ENCODE data around the gene PFKL.

GRCh38 chr21:44351535-44352252, 51.8 kb downstream of the PFKL start:
- TF ChIP-seq, protein P1, sequence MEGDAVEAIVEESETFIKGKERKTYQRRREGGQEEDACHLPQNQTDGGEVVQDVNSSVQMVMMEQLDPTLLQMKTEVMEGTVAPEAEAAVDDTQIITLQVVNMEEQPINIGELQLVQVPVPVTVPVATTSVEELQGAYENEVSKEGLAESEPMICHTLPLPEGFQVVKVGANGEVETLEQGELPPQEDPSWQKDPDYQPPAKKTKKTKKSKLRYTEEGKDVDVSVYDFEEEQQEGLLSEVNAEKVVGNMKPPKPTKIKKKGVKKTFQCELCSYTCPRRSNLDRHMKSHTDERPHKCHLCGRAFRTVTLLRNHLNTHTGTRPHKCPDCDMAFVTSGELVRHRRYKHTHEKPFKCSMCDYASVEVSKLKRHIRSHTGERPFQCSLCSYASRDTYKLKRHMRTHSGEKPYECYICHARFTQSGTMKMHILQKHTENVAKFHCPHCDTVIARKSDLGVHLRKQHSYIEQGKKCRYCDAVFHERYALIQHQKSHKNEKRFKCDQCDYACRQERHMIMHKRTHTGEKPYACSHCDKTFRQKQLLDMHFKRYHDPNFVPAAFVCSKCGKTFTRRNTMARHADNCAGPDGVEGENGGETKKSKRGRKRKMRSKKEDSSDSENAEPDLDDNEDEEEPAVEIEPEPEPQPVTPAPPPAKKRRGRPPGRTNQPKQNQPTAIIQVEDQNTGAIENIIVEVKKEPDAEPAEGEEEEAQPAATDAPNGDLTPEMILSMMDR (IDR thresholded peaks at IDR 0.05; ENCODE audit: low read length): no peak
- no peak for TF ChIP-seq EZH2 (optimal IDR thresholded peaks at IDR 0.05; ENCODE audit: low read depth, low read length)
- TF ChIP-seq EZH2phosphoT487 (IDR thresholded peaks at IDR 0.05; ENCODE audit: low read length): no peak

Measured in MM.1S (cell line).